Heart left ventricle (tissue), 13 donors: ENCODE results near the gene PGBD5.

ENCODE experiments used
- POLR2A ChIP-seq, 2 donors: fragments of 450-650 bp; IDR thresholded peaks; one replicate each; pipeline ENCODE4 v1.6.1; 2017; ENCODE audit warnings: antibody characterized with exemption in 2 of 2, mild to moderate bottlenecking in 2 of 2, moderate library complexity in 2 of 2
- TF ChIP-seq, protein P1 (sequence below), 12 donors: fragments of 200-600 bp; sonication (generic) in 4 of 12; IDR thresholded peaks; one replicate each; pipeline versions ENCODE4 v1.5.0 to v1.8.0; 2018 to 2022; ENCODE audit warnings: antibody characterized with exemption in 12 of 12, mild to moderate bottlenecking in 5 of 12
- donor health status: ischemic (EF 13 %, LVEDD 7.1; RV severe dilation, severe dysfunction).
- donor health status: DM: no; HTN: yes; CAD: no.
- donor health status: DM: no; HTN: no; CAD: no.
- donor health status: ischemic (EF 25% LVEDD 6.9; RV normal size, moderate dysfunction).
- donor health status: ischemic (EF 25% LVEDD 5.7; RV mildly dilated, moderate dysfunction).
- donor health status: ischemic (EF 35%, LVEDD 5.7; RV mildly dilated, moderate dysfunction).
- donor health status: nonischemic (EF 11% LVEDD 7.7; RV severe dilation, severe dysfunction).
- donor health status: DM: yes; HTN: yes; CAD: no.
- donor health status: PGD.
- donor health status: ischemic (EF 29% LVEDD 5.4; RV normal size, mild dysfunction).
- donor health status: nonischemic (EF 23%, LVEDD 6.1; RV moderate dilation, normal function).

DNA sequence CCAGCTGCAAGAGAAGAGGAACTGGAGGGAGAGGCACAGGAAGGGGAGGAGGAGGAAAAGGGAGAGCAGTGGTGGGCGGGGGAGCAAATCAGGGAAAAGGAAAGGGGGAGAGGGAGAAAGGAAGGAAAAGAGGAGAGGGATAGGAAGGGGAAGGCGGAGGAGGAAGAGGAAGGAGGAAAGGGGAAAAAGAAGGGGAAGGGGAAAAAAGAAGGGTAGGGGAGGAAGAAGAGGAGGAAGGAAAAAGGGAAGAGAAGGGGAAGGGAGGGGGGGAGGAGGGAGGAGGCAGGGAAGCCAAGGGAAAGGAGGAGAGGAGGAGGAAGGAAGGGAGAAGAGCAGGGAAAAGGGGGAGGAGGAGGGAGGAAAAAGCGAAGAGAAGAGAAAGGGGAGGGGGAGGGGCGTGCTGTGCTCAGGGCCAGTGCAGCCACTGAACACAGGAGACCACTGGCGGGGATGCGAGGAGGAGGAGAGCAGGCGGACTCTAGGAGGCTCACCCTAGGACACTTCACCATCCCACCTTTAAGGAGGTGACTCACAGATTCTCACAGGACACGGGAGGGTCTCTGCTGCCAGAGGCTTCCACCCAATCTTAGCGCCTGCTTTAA is 33.1 kb downstream of the PGBD5 start:
- no peak for TF ChIP-seq POLR2A (IDR thresholded peaks at IDR 0.05)
- TF ChIP-seq, protein P1, sequence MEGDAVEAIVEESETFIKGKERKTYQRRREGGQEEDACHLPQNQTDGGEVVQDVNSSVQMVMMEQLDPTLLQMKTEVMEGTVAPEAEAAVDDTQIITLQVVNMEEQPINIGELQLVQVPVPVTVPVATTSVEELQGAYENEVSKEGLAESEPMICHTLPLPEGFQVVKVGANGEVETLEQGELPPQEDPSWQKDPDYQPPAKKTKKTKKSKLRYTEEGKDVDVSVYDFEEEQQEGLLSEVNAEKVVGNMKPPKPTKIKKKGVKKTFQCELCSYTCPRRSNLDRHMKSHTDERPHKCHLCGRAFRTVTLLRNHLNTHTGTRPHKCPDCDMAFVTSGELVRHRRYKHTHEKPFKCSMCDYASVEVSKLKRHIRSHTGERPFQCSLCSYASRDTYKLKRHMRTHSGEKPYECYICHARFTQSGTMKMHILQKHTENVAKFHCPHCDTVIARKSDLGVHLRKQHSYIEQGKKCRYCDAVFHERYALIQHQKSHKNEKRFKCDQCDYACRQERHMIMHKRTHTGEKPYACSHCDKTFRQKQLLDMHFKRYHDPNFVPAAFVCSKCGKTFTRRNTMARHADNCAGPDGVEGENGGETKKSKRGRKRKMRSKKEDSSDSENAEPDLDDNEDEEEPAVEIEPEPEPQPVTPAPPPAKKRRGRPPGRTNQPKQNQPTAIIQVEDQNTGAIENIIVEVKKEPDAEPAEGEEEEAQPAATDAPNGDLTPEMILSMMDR (IDR thresholded peaks at IDR 0.05), result no peak
